Stimulated activated CD4-positive, alpha-beta T cell treated with anti-CD3 and anti-CD28 coated beads, Interleukin-12 subunit alpha, Interleukin-12 subunit beta, amount 100 ng/mL, for 4 hours (primary cell): ENCODE measurements around the gene NDUFS1.
A peak's percentile ranks its signal among the peaks of the same experiment; 100 is the strongest.
"Not testable (repeated sequence)": the region's sequence is repeated elsewhere in the genome, so short reads cannot be mapped to it uniquely, and the experiment has no call there.

ENCODE experiments used
- DNase-seq: peaks from one replicate; pipeline ENCODE4 v3.0.0-alpha.2; 2020

NDUFS1 gene

GRCh38 chr2:206159346-206160124 is at the start of gene NDUFS1, which contains the start of gene EEF1B2:
NDUFS1 (minus strand) TSS chr2:206159444; CDS start chr2:206153678, 5,766 bp downstream.
EEF1B2 (plus strand) TSS chr2:206159895; CDS start chr2:206159980, 85 bp downstream.
- peak; percentile 95 for DNase-seq

- DNase-seq = no peak
Measured at GRCh38 chr2:206208900-206209299, 49.7 kb upstream of the NDUFS1 start.

GRCh38 chr2:206207316-206207715 is 48.1 kb upstream of the NDUFS1 start:
- not testable (repeated sequence) for DNase-seq

GRCh38 chr2:206204710-206205109 is 45.5 kb upstream of the NDUFS1 start:
- no peak for DNase-seq

GRCh38 chr2:206203331-206203730 is 44.1 kb upstream of the NDUFS1 start:
- DNase-seq = no peak

- no peak for DNase-seq
Measured at GRCh38 chr2:206202446-206202845, 43.2 kb upstream of the NDUFS1 start.

GRCh38 chr2:206201075-206201848 is 42.0 kb upstream of the NDUFS1 start:
- no peak for DNase-seq

GRCh38 chr2:206198677-206199076 is 39.4 kb upstream of the NDUFS1 start:
- no peak for DNase-seq

GRCh38 chr2:206193671-206194357 is 34.6 kb upstream of the NDUFS1 start:
- no peak for DNase-seq

GRCh38 chr2:206192157-206192556 is 32.9 kb upstream of the NDUFS1 start:
- no peak for DNase-seq

- no peak for DNase-seq
Measured at GRCh38 chr2:206190689-206191088, 31.4 kb upstream of the NDUFS1 start.

- no peak for DNase-seq
Measured at GRCh38 chr2:206190111-206190510, 30.9 kb upstream of the NDUFS1 start.

GRCh38 chr2:206189691-206190090 is 30.4 kb upstream of the NDUFS1 start:
- no peak for DNase-seq

- not testable (repeated sequence) for DNase-seq
Measured at GRCh38 chr2:206181526-206181925, 22.3 kb upstream of the NDUFS1 start.

- no peak for DNase-seq
Measured at GRCh38 chr2:206176901-206177300, 17.7 kb upstream of the NDUFS1 start.

GRCh38 chr2:206176121-206176520 is 16.9 kb upstream of the NDUFS1 start:
- DNase-seq = no peak

- DNase-seq = no peak
Measured at GRCh38 chr2:206173147-206173546, 13.9 kb upstream of the NDUFS1 start.

- DNase-seq = not testable (repeated sequence)
Measured at GRCh38 chr2:206171624-206172397, 12.6 kb upstream of the NDUFS1 start.

- DNase-seq = not testable (repeated sequence)
Measured at GRCh38 chr2:206168230-206168629, 9.0 kb upstream of the NDUFS1 start.

GRCh38 chr2:206164261-206164862 is 5.1 kb upstream of the NDUFS1 start:
- no peak for DNase-seq

- no peak for DNase-seq
Measured at GRCh38 chr2:206163251-206163880, 4.1 kb upstream of the NDUFS1 start.

GRCh38 chr2:206162401-206162800 is 3.2 kb upstream of the NDUFS1 start:
- DNase-seq = not testable (repeated sequence)
